ENCODE measurements around the gene TMEM132C.

- TF ChIP-seq POLR2AphosphoS5 (IDR thresholded peaks at IDR 0.05; ENCODE audit: low read depth, low read length) (no peak), POU2F2 (IDR thresholded peaks at IDR 0.05; ENCODE audit: low read depth, low read length) (no peak), POLR2A (IDR thresholded peaks at IDR 0.05; ENCODE audit: low read depth, low read length) (no peak), TAF1 (IDR thresholded peaks at IDR 0.05; ENCODE audit: low read depth, low read length) (no peak)
Observed at GRCh38 chr12:128228581-128228980, 38.4 kb upstream of the TMEM132C start.
